ENCODE data around the gene DMD. TPM values are rescaled to one million over a fixed set of nuclear protein-coding genes. Genes with fewer than 3 reads are reported as not detected.

DMD gene
- polyA plus RNA-seq, 4 donors: 1.6 to 11.6 (median 2.9) TPM

DNA sequence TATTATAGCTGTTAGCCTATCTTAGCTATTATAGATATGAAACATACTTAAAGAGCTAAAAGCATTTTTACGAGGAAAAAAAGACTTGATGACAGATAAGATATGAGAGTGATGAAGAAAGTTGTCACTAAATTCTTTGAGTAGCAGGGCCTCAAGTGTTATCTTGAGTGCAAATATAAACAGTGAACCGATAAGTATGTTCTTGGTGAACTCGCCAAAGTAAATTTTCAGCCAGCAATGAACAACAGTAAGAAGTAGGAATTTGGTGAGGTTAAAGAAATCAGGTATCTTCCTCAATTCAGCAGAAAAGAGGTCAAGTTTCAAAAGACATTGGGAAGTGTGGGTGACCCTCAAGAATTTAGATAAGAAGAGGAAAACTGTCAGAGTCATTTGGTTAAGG, 1667.7 kb downstream of the DMD start:
- H3K36me3 ChIP-seq (ENCODE audit: control insufficient read depth in 3 of 3, insufficient read depth in 2 of 3, low read depth in 1 of 3, low read length in 3 of 3): no peaks in the 10 kb centered on the region
- H3K27me3 ChIP-seq (ENCODE audit: control insufficient read depth in 3 of 3, insufficient read depth in 3 of 3, low read length in 3 of 3): no peaks in the 10 kb centered on the region
- no peaks in the 10 kb centered on the region for H3K4me1 ChIP-seq (ENCODE audit: control insufficient read depth in 3 of 3, insufficient read depth in 2 of 3, low read depth in 1 of 3, low read length in 2 of 3)
- H3K4me3 ChIP-seq (ENCODE audit: low read depth in 1 of 3, low read length in 3 of 3): no peak overlapping the region
- DNase-seq (no peak), FAIRE-seq (no peak)
- H3K27ac ChIP-seq (ENCODE audit: low read depth in 1 of 3, low read length in 2 of 3): no peak overlapping the region
- H3K9me3 ChIP-seq (ENCODE audit: control insufficient read depth in 2 of 2, insufficient read depth in 1 of 2, low read depth in 1 of 2, low read length in 1 of 2): no peaks in the 10 kb centered on the region
- 11 to 46% (median 37%) methylated on average over 3 of the region's 3 CpGs for WGBS, 3 donors

DNA sequence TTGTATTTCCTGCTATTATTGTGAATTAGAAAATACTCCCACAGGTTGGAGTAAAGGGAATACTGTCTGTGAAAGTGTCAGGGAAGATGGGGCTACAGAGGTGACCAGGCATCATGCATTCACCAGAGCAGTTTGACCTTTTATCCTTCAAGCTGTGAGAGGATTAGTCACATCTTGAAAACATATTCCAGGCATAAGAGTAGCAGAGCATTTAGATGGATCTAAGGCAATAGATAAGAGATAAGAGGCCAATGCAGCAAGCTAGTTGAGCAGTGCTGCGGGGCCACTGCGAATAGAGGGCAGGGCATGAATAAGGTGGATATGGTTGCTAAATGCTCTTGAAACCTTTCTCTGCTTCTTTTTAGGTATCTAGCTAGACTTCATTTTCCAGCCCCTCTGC, 1668.8 kb downstream of the DMD start:
- no peak overlapping the region for H3K4me3 ChIP-seq (ENCODE audit: low read depth in 1 of 3, low read length in 3 of 3)
- FAIRE-seq: no peak
- H3K9me3 ChIP-seq (ENCODE audit: control insufficient read depth in 2 of 2, insufficient read depth in 1 of 2, low read depth in 1 of 2, low read length in 1 of 2): no peaks in the 10 kb centered on the region
- peak in 1 of 2 donors; percentile 2 for DNase-seq
- no peaks in the 10 kb centered on the region for H3K4me1 ChIP-seq (ENCODE audit: control insufficient read depth in 3 of 3, insufficient read depth in 2 of 3, low read depth in 1 of 3, low read length in 2 of 3)
- H3K27ac ChIP-seq (ENCODE audit: low read depth in 1 of 3, low read length in 2 of 3): no peak overlapping the region
- 92 to 100% (median 95%) methylated on average over 2 of the region's 2 CpGs for WGBS, 3 donors
- H3K36me3 ChIP-seq (ENCODE audit: control insufficient read depth in 3 of 3, insufficient read depth in 2 of 3, low read depth in 1 of 3, low read length in 3 of 3): no peaks in the 10 kb centered on the region
- no peaks in the 10 kb centered on the region for H3K27me3 ChIP-seq (ENCODE audit: control insufficient read depth in 3 of 3, insufficient read depth in 3 of 3, low read length in 3 of 3)

DNA sequence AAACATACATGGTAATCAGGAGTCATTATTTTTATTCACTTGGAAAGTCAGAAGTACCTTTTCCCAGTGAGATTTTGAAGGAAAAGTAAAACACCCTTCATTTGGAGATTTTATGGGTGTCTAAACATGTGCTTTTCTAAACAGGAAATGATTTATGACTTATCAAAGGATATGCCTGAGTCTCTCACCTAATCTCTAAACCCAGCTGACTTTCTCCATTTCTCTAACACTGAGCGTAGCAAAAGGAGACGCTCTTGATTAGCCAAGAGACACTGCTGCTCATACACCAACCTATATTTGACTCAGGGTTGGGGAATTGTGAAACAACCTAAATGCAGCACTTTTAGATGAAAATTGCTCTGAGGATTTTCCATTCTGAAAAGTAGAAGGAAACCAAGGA, 1671.0 kb downstream of the DMD start:
- FAIRE-seq (no peak), DNase-seq (no peak)
- Histone ChIP-seq H3K4me1 (ENCODE audit: control insufficient read depth in 3 of 3, insufficient read depth in 2 of 3, low read depth in 1 of 3, low read length in 2 of 3) (no peaks in the 10 kb centered on the region), H3K36me3 (ENCODE audit: control insufficient read depth in 3 of 3, insufficient read depth in 2 of 3, low read depth in 1 of 3, low read length in 3 of 3) (no peaks in the 10 kb centered on the region), H3K4me3 (ENCODE audit: low read depth in 1 of 3, low read length in 3 of 3) (no peak overlapping the region), H3K9me3 (ENCODE audit: control insufficient read depth in 2 of 2, insufficient read depth in 1 of 2, low read depth in 1 of 2, low read length in 1 of 2) (no peaks in the 10 kb centered on the region), H3K27me3 (ENCODE audit: control insufficient read depth in 3 of 3, insufficient read depth in 3 of 3, low read length in 3 of 3) (no peaks in the 10 kb centered on the region), H3K27ac (ENCODE audit: low read depth in 1 of 3, low read length in 2 of 3) (no peak overlapping the region)
- 48 to 65% (median 51%) methylated on average over 2 of the region's 2 CpGs for WGBS, 3 donors

DNA sequence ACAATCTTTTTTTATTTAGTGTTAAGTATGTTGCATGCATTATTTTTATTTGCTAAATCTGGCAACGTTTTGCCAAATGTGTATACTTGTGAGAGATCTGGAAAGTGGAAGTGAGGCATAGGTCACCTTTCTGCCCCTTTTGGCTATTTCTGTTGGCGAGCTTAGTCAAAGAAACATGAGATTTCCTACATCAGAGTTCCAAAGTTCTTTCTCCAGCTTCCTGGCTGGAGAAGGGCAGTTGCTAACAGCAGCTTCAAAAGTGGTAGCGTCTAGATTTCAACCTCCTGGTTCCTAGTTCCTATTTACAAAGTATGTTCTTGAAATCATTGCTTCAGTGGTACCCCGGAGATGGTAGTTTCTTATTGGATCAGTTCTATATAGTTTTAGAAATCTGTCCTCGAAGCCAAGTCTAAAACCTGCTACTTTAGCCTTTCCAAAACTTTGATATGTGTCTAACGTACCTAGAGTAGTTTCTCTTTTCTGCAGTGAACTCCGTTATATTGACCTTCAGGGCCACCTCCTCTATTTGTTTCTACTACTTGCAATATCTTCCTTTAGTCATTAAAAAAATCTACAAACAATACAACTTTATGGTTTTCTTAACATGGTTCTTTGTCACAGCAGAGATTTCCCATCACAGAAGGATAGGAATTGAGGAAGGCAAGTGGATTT, 1683.8 kb downstream of the DMD start:
- H3K27ac ChIP-seq (ENCODE audit: low read depth in 1 of 3, low read length in 2 of 3): no peak overlapping the region
- no peaks in the 10 kb centered on the region for H3K27me3 ChIP-seq (ENCODE audit: control insufficient read depth in 3 of 3, insufficient read depth in 3 of 3, low read length in 3 of 3)
- H3K36me3 ChIP-seq (ENCODE audit: control insufficient read depth in 3 of 3, insufficient read depth in 2 of 3, low read depth in 1 of 3, low read length in 3 of 3): no peaks in the 10 kb centered on the region
- WGBS, 3 donors: 30 to 63% (median 39%) methylated on average over 7 of the region's 7 CpGs
- FAIRE-seq (no peak), DNase-seq (peak in 1 of 2 donors; percentile 4)
- no peak overlapping the region for H3K4me3 ChIP-seq (ENCODE audit: low read depth in 1 of 3, low read length in 3 of 3)
- no peaks in the 10 kb centered on the region for H3K4me1 ChIP-seq (ENCODE audit: control insufficient read depth in 3 of 3, insufficient read depth in 2 of 3, low read depth in 1 of 3, low read length in 2 of 3)
- H3K9me3 ChIP-seq (ENCODE audit: control insufficient read depth in 2 of 2, insufficient read depth in 1 of 2, low read depth in 1 of 2, low read length in 1 of 2): no peaks in the 10 kb centered on the region

DNA sequence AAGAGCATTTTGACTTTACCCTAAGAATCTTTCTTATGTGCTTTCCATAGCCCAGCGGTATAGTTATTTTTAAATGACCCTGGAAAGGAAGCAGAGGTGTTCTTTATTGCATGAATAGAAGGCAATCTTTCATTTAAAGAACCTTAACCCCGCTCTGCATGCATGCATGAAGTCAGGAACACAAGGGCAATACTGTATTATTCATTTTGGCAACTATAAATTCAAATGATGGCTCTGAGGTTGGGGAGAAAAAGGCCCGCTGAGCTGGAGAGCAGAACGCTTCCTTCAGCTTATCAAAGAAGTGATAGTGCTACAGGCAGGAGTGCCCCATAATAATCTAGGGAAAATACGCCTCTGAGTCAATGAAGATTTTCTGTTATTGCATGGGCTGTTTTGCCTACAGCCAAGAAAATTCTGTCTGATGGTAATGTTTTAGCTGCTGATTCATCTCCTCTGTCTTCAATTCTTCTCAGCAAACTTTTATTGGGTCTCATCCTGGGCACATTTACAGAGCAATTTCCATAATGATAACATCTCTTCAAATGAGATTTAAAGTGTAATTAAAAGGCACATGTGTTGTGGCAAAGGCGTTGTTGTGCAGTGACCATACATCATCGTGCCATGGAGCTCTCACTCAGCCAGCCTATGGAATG, 1687.3 kb downstream of the DMD start:
- no peak for FAIRE-seq
- Histone ChIP-seq H3K27ac (ENCODE audit: low read depth in 1 of 3, low read length in 2 of 3) (no peak overlapping the region), H3K36me3 (ENCODE audit: control insufficient read depth in 3 of 3, insufficient read depth in 2 of 3, low read depth in 1 of 3, low read length in 3 of 3) (no peaks in the 10 kb centered on the region), H3K9me3 (ENCODE audit: control insufficient read depth in 2 of 2, insufficient read depth in 1 of 2, low read depth in 1 of 2, low read length in 1 of 2) (no peaks in the 10 kb centered on the region), H3K4me3 (ENCODE audit: low read depth in 1 of 3, low read length in 3 of 3) (no peak overlapping the region), H3K4me1 (ENCODE audit: control insufficient read depth in 3 of 3, insufficient read depth in 2 of 3, low read depth in 1 of 3, low read length in 2 of 3) (no peaks in the 10 kb centered on the region), H3K27me3 (ENCODE audit: control insufficient read depth in 3 of 3, insufficient read depth in 3 of 3, low read length in 3 of 3) (no peaks in the 10 kb centered on the region)
- DNase-seq: peak in 1 of 2 donors; percentile 5
- WGBS, 3 donors: 21 to 60% (median 42%) methylated on average over 7 of the region's 7 CpGs

DNA sequence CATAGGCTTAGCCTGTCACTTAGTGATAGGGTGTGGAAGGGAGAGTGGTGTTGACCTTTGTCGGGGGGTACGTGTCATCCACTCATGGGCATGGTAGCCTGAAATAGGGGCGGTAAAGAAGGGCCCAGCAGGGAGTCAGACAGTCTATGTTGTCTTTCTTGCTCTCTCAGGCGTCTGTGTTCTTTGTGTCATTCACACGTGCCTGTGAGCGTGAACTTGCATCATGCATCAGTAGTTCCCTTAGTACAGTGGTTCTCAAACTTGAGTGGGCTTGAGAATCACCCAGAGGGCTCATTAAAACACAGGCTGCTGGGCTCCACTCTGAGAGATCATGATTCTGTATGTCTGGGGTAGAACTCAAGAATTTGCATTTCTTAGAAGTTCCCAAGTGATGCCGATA, 1688.6 kb downstream of the DMD start:
- no peak for DNase-seq
- WGBS, 3 donors: 78 to 92% (median 87%) methylated on average over 7 of the region's 7 CpGs
- no peaks in the 10 kb centered on the region for H3K4me1 ChIP-seq (ENCODE audit: control insufficient read depth in 3 of 3, insufficient read depth in 2 of 3, low read depth in 1 of 3, low read length in 2 of 3)
- H3K27me3 ChIP-seq (ENCODE audit: control insufficient read depth in 3 of 3, insufficient read depth in 3 of 3, low read length in 3 of 3): no peaks in the 10 kb centered on the region
- no peak overlapping the region for H3K27ac ChIP-seq (ENCODE audit: low read depth in 1 of 3, low read length in 2 of 3)
- H3K9me3 ChIP-seq (ENCODE audit: control insufficient read depth in 2 of 2, insufficient read depth in 1 of 2, low read depth in 1 of 2, low read length in 1 of 2): no peaks in the 10 kb centered on the region
- no peaks in the 10 kb centered on the region for H3K36me3 ChIP-seq (ENCODE audit: control insufficient read depth in 3 of 3, insufficient read depth in 2 of 3, low read depth in 1 of 3, low read length in 3 of 3)
- H3K4me3 ChIP-seq (ENCODE audit: low read depth in 1 of 3, low read length in 3 of 3): no peak overlapping the region
- no peak for FAIRE-seq

DNA sequence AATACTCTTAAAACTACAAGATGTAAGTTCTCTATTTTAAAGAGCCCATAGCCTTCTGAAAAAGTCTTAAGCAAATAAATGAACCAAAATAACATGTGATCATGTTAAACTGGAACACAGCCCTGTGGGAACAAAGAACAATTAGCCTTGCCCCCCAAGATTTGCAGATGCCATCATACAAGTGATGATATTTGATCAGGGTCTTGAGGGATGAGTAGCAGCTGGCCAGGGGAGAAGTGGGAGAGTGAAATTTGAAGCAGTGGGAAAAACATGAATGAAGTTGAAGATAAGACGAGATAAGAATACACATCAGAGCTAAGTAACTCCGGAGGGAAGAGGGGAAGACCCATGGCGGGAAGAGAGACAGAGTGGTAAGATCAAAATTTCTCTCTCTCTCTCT, 1689.4 kb downstream of the DMD start:
- WGBS, 3 donors: 71 to 86% (median 76%) methylated on average over 3 of the region's 3 CpGs
- Histone ChIP-seq H3K36me3 (ENCODE audit: control insufficient read depth in 3 of 3, insufficient read depth in 2 of 3, low read depth in 1 of 3, low read length in 3 of 3) (no peaks in the 10 kb centered on the region), H3K27ac (ENCODE audit: low read depth in 1 of 3, low read length in 2 of 3) (no peak overlapping the region), H3K4me3 (ENCODE audit: low read depth in 1 of 3, low read length in 3 of 3) (no peak overlapping the region), H3K9me3 (ENCODE audit: control insufficient read depth in 2 of 2, insufficient read depth in 1 of 2, low read depth in 1 of 2, low read length in 1 of 2) (no peaks in the 10 kb centered on the region), H3K4me1 (ENCODE audit: control insufficient read depth in 3 of 3, insufficient read depth in 2 of 3, low read depth in 1 of 3, low read length in 2 of 3) (no peaks in the 10 kb centered on the region), H3K27me3 (ENCODE audit: control insufficient read depth in 3 of 3, insufficient read depth in 3 of 3, low read length in 3 of 3) (no peaks in the 10 kb centered on the region)
- DNase-seq (no peak), FAIRE-seq (no peak)

DNA sequence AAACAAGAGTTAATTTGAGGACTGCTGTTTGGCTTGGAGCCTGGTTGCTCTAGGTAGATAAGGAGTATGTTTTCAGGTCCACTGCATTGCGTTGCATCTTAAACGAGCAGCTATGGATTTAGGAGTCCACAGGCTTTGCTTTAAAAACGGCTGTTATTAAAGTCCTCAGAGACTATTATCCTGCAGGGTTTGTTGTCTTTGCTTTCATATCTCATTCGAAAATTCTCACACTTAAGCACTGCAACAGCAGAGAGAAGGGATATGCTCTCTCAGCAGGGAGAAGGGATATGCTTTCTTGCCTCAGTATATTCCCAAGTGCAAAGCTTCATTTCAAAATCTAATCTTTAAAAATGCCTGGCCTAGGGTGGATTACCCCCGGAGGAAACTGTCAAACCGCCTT, 1694.8 kb downstream of the DMD start:
- DNase-seq (no peak), FAIRE-seq (no peak)
- H3K36me3 ChIP-seq (ENCODE audit: control insufficient read depth in 3 of 3, insufficient read depth in 2 of 3, low read depth in 1 of 3, low read length in 3 of 3): no peaks in the 10 kb centered on the region
- no peaks in the 10 kb centered on the region for H3K27me3 ChIP-seq (ENCODE audit: control insufficient read depth in 3 of 3, insufficient read depth in 3 of 3, low read length in 3 of 3)
- no peaks in the 10 kb centered on the region for H3K9me3 ChIP-seq (ENCODE audit: control insufficient read depth in 2 of 2, insufficient read depth in 1 of 2, low read depth in 1 of 2, low read length in 1 of 2)
- H3K27ac ChIP-seq (ENCODE audit: low read depth in 1 of 3, low read length in 2 of 3): no peak overlapping the region
- H3K4me1 ChIP-seq (ENCODE audit: control insufficient read depth in 3 of 3, insufficient read depth in 2 of 3, low read depth in 1 of 3, low read length in 2 of 3): no peaks in the 10 kb centered on the region
- 56 to 76% (median 61%) methylated on average over 6 of the region's 6 CpGs for WGBS, 3 donors
- no peak overlapping the region for H3K4me3 ChIP-seq (ENCODE audit: low read depth in 1 of 3, low read length in 3 of 3)

DNA sequence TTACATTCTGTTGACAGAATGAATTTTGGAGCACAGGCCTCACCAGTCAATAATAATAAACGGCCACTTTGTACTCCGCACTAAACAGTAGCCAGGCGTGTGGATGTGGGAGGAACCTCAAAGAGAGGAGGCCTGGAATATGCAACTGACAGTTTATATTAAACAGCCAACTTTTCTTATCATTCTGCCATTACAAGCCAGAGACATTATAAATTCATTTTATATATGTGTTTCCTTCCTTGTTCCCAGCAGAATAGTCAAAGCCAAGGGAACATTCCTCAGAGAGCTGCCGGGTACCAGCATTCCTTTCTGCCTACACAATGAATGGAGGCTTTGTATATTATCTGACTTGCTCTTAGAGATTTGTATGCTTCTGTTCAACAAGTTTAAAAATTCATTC, 1703.0 kb downstream of the DMD start:
- no peak for FAIRE-seq

More for the DNA sequence above, 1703.0 kb downstream of the DMD start:
- 12 to 61% (median 34%) methylated on average over 4 of the region's 4 CpGs for WGBS, 3 donors
- Histone ChIP-seq H3K9me3 (ENCODE audit: control insufficient read depth in 2 of 2, insufficient read depth in 1 of 2, low read depth in 1 of 2, low read length in 1 of 2) (no peaks in the 10 kb centered on the region), H3K27me3 (ENCODE audit: control insufficient read depth in 3 of 3, insufficient read depth in 3 of 3, low read length in 3 of 3) (no peaks in the 10 kb centered on the region), H3K36me3 (ENCODE audit: control insufficient read depth in 3 of 3, insufficient read depth in 2 of 3, low read depth in 1 of 3, low read length in 3 of 3) (no peaks in the 10 kb centered on the region), H3K4me3 (ENCODE audit: low read depth in 1 of 3, low read length in 3 of 3) (no peak overlapping the region), H3K27ac (ENCODE audit: low read depth in 1 of 3, low read length in 2 of 3) (no peak overlapping the region), H3K4me1 (ENCODE audit: control insufficient read depth in 3 of 3, insufficient read depth in 2 of 3, low read depth in 1 of 3, low read length in 2 of 3) (no peaks in the 10 kb centered on the region)
- DNase-seq: peak; percentile 12 to 15

All from small intestine (tissue), 7 donors.